ENCODE measurements around the gene VSTM2L. TPM values are rescaled to one million over a fixed set of nuclear protein-coding genes. Genes with fewer than 3 reads are reported as not detected.

VSTM2L gene
- total RNA-seq, 1 donor from 2014 or later, result 15.9 TPM

DNA sequence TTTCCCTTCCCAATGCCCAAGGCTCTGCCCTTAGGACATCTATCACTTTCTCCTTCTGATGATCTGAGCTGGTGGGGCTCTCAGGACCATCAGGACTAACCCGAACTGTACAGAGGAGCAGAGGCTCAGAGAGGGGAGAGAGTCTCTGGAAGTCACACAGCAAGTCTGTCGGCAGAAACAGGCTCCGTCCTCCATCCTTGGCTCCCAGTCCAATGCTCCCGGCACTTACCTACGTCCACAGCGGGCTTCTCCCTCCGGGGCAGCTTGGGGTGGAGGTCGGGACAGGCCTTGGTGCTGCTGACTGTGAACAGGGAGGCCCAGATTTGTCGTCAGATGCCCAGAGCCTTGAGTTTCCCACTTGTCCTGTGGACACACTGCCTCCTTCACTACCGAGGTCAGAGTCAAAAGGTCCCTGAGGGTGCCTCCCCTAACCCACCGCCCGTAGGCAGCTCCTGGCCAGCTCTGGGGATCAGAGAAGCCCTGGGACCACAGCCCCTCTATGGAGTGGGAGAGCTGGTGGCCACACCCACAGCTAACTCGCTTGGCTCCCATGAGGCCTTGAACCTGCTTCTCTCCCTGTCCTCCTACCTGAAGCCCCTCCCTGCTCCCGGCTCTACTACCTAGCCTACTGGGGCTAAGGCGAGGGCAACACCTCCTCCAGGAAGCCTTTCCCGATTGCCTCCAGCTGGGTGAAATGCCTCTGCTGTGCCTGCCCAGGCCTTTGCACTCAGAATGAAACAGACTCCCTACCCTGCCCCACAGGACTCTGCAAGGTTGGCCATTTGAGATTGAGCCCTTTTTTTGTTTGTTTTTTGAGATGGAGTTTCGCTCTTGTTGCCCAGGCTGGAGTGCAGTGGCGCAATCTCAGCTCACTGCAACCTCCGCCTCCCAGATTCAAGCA is 22.6 kb downstream of the VSTM2L start:
- no peak for DNase-seq
- peaks cover 7% of the 10 kb centered on the region for H3K27me3 Mint-ChIP-seq (ENCODE audit: unreplicated experiment)
- no peak overlapping the region for H3K4me3 Mint-ChIP-seq (ENCODE audit: unreplicated experiment)
- H3K4me1 Mint-ChIP-seq (ENCODE audit: low read depth, unreplicated experiment), result peaks cover 7% of the 10 kb centered on the region
- TF ChIP-seq, protein P1, sequence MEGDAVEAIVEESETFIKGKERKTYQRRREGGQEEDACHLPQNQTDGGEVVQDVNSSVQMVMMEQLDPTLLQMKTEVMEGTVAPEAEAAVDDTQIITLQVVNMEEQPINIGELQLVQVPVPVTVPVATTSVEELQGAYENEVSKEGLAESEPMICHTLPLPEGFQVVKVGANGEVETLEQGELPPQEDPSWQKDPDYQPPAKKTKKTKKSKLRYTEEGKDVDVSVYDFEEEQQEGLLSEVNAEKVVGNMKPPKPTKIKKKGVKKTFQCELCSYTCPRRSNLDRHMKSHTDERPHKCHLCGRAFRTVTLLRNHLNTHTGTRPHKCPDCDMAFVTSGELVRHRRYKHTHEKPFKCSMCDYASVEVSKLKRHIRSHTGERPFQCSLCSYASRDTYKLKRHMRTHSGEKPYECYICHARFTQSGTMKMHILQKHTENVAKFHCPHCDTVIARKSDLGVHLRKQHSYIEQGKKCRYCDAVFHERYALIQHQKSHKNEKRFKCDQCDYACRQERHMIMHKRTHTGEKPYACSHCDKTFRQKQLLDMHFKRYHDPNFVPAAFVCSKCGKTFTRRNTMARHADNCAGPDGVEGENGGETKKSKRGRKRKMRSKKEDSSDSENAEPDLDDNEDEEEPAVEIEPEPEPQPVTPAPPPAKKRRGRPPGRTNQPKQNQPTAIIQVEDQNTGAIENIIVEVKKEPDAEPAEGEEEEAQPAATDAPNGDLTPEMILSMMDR (IDR thresholded peaks at IDR 0.05; ENCODE audit: partially characterized antibody, unreplicated experiment), result no peak
- H3K36me3 Mint-ChIP-seq (ENCODE audit: unreplicated experiment), result peaks cover 4% of the 10 kb centered on the region
- peaks cover 8% of the 10 kb centered on the region for H3K9me3 Mint-ChIP-seq (ENCODE audit: unreplicated experiment)
- no peak overlapping the region for H3K27ac Mint-ChIP-seq (ENCODE audit: unreplicated experiment)

DNA sequence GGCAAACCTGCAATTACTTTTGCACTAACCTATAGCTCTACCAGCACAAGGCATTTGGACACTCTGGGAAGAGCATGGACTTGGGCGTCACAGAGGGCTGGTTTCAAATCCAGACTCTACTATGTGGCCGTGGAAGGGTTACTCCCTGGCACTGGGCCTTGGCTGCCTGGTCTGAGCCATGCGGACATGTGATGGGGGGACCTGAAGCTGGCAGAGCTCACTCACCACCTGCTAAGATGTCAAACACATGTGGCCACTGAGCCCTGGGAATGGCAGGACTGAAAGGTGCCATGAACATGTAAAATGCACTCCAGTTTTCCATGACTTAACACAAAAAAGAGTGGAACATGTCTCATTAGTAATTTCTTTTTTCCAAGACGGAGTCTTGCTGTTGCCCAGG is 23.7 kb downstream of the VSTM2L start:
- TF ChIP-seq, protein P1 (IDR thresholded peaks at IDR 0.05; ENCODE audit: partially characterized antibody, unreplicated experiment), result no peak
- Mint-ChIP-seq H3K27me3 (ENCODE audit: unreplicated experiment) (peaks cover 3% of the 10 kb centered on the region), H3K4me3 (ENCODE audit: unreplicated experiment) (no peak overlapping the region), H3K36me3 (ENCODE audit: unreplicated experiment) (peaks cover 4% of the 10 kb centered on the region), H3K9me3 (ENCODE audit: unreplicated experiment) (peaks cover 3% of the 10 kb centered on the region), H3K27ac (ENCODE audit: unreplicated experiment) (no peak overlapping the region), H3K4me1 (ENCODE audit: low read depth, unreplicated experiment) (peaks cover 4% of the 10 kb centered on the region)
- DNase-seq, result no peak

DNA sequence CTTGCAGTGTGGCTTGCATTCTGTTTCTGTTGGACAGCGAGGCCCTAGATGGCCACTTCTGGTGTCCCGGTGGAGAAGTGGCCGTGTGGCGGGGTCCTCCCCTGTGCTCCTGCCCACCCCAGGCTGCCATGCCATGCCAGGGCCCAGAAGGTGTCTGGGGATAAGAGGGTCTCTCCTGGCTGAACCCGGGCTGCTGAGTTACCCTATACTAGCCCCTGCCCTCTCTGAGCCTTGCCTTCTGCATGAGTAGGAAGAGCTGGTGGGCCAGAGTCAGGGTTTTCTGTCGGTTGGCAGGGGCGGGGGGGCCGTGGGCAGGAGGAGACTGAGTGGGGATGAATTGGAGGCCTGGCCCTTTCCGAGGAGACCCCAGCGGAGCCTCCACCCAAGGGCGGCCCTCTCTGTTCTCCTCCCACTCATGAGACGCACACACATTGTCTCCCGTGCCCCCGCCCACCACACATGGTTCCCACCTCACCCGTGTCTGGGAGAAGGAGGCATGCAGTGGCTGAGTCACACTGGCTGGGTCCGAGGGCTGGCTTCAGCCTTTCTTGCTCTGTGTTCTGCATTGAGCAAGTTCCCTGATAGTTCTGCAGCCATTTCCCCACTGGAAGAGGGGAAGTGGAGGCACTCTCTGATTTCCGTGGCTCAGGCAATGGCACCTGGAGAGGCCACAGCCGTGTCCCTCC is 24.6 kb downstream of the VSTM2L start:
- Mint-ChIP-seq H3K4me1 (ENCODE audit: low read depth, unreplicated experiment) (peaks cover 5% of the 10 kb centered on the region), H3K9me3 (ENCODE audit: unreplicated experiment) (peaks cover 3% of the 10 kb centered on the region), H3K27ac (ENCODE audit: unreplicated experiment) (no peak overlapping the region), H3K4me3 (ENCODE audit: unreplicated experiment) (no peak overlapping the region), H3K36me3 (ENCODE audit: unreplicated experiment) (peaks cover 4% of the 10 kb centered on the region), H3K27me3 (ENCODE audit: unreplicated experiment) (peaks cover 1% of the 10 kb centered on the region)
- no peak for DNase-seq
- TF ChIP-seq, protein P1 (IDR thresholded peaks at IDR 0.05; ENCODE audit: partially characterized antibody, unreplicated experiment), result no peak

DNA sequence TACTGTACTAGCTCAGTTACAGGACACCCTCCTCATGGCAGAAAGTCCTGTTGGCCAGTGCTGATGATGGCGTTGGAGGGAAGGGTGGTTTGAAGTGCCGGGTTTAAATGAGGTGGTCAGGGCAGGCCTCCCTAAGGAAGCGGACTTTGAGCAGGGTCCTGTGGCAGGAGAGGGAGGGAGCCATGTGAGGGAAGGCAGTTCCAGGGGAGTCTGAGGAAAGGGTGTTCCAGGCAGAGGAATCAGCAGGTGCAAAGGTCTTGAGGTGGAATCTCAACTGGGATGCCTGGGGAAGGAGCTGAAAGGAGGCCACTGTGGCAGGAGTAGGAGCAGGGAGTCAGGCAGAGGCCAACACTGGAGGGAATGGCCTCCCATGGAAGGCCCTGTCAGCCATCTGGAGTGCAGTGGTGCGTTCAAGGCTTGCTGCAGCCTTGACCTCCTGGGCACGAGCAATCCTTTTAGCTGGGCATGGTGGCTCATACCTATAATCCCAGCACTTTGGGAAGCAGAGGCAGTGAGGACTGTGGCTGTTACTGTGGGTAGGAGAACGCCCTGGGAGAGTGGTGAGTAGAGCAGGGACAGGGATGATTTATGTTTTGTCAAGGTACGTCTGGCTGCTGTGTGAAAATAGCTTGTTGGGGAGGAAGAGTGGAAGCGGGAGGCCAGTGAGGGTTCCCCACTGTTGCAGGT is 26.2 kb downstream of the VSTM2L start:
- Mint-ChIP-seq H3K27me3 (ENCODE audit: unreplicated experiment) (no peaks in the 10 kb centered on the region), H3K4me3 (ENCODE audit: unreplicated experiment) (no peak overlapping the region), H3K9me3 (ENCODE audit: unreplicated experiment) (peaks cover 4% of the 10 kb centered on the region), H3K27ac (ENCODE audit: unreplicated experiment) (no peak overlapping the region), H3K36me3 (ENCODE audit: unreplicated experiment) (peaks cover 4% of the 10 kb centered on the region), H3K4me1 (ENCODE audit: low read depth, unreplicated experiment) (peaks cover 14% of the 10 kb centered on the region)
- DNase-seq, result no peak
- TF ChIP-seq, protein P1 (IDR thresholded peaks at IDR 0.05; ENCODE audit: partially characterized antibody, unreplicated experiment), result no peak

Measured in glutamatergic neuron (in vitro differentiated cells).